Suppressor macrophage treated with lipopolysaccharide for 1 hour (primary cell): ENCODE measurements around the gene EIF1AX.
"Not testable (repeated sequence)": the region's sequence is repeated elsewhere in the genome, so short reads cannot be mapped to it uniquely, and the experiment has no call there.

Source experiments
- DNase-seq, 3 donors: peaks; one replicate each; pipeline ENCODE4 v3.0.0-alpha.2; 2020 to 2022

EIF1AX gene

DNA sequence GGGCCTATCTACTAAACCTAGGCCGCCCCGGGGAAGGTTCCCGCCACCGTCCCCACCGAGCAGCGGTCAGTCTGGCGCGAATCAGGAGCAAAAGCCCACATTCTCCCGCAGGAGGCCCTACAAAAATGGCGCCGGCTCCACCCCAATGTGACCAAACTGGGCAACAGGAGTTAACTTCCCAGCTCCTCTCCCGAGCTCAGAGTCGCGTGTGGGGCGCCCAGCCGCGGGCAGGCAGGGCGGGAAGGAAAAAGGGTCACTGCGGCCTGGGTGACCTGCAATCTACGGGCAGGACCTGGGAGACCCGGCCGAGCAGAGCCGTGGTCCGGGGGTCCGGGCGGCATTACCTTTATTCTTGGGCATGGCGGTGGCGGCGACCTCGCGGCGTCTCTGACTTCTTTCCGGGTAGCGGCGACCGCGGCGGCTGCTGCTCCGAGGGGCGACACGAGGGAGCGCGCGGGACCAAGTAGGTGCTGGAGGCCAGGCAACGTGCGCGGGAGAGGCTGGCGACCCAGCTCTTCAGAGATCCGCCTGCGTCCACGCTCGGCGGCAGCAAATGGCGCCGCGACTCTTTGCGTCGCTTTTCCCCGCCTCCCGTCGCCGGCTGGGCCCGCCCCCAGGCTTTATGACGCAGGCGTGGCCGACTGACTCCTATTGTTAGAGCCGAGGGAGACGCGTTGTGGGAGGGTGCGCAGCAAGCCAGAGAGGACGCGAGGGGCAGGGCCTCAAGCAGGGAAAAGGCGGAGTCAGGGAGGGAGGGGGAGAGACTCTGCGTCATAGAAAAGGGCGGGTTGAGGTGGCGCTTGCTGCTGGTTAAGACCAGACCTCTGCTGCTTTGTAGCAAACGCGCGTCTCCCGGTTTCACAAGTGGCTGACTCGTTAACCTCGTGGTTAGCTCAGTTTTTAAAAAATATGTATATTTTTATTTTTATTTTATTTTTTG lies at the start of gene EIF1AX:
EIF1AX (minus strand) TSS at position 558 of the 940 bp plus-strand sequence; CDS start at position 360, 198 bp downstream.
- DNase-seq: peak; percentile 96

- no peak for DNase-seq
Measured at GRCh38 chrX:20189171-20189570, 47.5 kb upstream of the EIF1AX start.

DNA sequence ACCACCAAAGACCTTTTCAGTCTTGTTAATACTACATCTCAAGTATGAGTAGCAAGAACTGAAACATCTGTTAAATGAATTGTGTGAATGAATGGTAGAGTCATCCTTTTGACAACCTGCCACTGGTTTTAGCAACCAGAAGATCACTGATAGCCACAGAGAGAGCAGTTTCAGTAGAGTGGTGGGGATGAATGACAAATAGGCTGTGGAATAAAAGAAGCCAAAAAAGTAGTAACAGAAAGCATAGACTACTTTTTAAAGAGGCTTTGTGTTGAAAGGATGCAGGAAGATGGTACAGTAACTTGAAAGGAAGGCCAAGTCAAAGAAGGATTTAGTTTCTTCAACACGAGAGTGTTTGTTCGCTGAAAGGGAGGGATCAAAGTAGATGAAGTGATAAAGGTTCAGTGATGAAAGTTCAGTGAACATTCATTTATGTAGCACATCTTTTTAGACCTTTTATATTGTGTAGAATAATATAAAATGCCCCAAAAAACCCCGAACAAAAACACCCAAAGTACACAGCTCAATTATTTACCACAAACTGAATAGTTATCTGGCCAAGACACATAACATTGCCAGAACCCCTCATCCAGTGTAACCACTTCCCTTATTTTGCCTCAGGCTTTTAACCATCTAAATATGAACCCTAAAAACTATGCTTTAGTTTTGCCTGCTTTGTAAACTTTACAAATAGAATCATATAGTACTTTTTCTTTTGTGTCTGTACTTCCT lies 40.1 kb upstream of the EIF1AX start:
- no peak for DNase-seq

GRCh38 chrX:20177093-20177492 lies 35.5 kb upstream of the EIF1AX start:
- DNase-seq: no peak

DNA sequence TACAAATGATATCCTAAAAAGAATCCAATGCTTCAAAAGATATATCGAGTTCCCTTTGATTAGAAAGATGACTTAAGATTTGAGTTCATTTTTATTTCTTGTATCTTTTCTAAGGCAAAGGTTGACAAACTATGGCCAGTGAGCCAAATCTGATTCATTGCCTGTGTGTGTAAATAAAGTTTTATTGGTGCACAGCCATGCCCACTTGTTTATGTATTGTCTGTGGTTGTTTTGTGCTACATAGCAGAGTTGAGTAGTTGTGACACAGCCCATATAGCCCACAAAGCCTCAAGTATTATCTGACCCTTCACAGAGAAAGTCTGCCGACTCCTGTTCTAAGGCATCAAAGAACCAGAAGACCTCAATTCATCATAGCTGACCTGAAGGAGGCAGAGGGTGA lies 32.2 kb upstream of the EIF1AX start:
- DNase-seq: no peak

DNA sequence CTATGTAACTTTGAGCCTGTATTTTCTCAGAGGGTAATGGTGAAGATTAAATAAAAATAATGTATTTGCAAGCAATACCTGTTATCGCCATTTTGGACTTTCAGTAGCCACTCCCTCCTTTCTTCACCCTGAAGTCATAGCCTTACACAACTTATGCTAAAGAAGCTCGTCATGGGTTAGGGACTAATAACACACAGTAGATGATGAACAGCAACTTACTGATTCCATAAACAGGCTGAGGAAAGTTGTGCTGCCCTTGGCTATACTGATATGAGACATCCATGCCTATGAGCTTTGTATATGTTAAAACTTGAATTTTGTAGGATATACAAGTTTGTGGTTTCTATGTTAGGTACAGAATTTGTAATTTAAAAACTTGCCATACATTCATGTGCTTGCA lies 31.7 kb upstream of the EIF1AX start:
- DNase-seq: no peak

DNA sequence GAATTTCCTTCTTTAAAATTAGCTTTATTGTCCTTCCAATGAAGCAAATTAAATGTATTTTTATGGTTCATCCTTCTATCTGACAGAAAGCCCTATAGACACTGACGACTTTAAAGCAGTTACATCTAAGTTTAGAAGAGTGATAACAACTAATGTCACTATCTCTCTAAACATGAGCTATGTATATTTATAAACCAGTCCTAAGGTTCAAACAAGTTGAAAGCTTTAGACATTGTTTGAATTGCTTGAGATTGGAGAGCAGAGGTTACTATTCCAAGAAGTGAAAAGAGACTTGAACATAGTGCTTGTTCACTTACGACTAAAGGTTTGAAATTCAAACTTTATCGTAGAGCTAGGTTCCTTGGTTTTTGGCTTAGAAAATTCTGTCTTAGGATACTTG lies 30.2 kb upstream of the EIF1AX start:
- no peak for DNase-seq

DNA sequence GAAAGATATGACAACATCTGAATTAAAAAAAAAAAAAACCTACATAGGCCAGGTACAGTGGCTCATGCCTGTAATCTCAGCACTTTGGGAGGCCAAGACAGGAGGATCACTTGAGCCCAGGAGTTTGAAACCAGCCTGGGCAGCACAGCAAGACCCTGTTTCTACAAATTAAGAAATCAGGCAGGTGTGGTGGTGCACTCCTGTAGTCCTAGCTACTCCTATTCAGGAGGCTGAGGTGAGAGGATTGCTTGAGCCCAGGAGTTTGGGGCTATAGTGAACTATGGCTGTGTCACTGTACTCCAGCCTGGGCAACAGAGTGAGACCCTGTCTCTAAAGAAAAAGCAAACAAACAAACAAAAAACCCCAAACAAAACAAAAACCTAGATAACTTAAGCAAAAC lies 20.9 kb upstream of the EIF1AX start:
- not testable (repeated sequence) for DNase-seq

- no peak for DNase-seq
Measured at GRCh38 chrX:20159797-20160385, 18.3 kb upstream of the EIF1AX start.

DNA sequence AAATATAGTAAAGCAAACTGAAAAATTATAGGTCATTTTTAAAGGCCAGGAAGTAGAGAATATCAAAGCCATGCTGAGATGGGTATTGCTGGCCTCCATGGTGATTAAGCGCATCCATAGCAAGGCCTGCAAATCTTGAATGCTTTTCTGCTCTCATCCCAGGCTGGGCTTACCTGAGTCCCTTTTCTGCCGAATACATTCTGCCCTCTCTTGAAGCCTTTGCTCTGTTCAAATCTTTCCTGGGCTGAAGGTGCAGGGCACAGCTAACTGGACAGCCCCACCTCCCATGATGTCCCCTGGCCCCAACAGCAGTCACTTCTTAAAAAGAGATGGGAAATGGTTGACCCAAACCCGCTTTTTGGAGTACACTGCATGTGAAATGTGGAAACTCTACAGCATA lies 10.1 kb upstream of the EIF1AX start:
- DNase-seq: no peak

- DNase-seq: no peak
Measured at GRCh38 chrX:20149326-20149725, 7.7 kb upstream of the EIF1AX start.

DNA sequence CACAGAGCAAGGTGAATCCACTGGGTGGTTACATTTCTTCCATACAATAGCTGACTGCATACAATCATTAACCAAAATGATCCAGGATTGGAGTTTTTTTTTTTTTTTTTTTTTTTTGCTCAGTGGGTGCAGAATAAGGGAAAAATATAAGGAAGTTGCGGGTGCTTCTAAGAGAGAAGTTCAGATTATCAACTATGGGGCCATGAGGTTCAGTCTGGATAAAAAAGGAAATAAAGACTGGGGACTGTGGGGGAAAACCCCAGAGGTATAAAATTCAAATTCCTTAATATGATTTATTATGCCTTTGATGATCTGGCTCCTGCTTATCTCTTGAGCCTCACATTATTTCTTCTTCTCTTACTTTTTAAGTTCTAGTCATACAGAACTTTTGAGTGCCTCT lies 5.9 kb upstream of the EIF1AX start:
- DNase-seq: peak; percentile 23 to 60 (median 56)

DNA sequence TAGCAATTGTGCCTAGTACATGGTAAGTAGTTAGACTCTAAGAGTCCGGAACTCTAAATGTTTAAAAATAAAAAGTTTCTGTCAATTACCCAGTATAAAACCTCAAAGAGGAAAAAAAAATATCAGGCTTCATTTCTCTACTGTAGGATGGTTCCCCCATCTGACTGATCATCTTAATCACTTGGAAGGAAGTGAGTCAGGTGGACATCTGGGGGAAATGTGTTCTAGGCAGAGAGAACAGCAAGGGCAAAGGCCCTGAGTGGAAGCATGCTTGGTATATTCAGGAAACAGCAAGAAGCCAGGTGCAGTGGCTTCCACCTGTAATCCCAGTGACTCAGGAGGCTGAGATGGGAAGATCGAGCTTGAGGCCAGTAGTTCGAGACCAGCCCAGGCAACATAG lies 2.9 kb upstream of the EIF1AX start:
- DNase-seq: peak; percentile 16 to 39 (median 36)

DNA sequence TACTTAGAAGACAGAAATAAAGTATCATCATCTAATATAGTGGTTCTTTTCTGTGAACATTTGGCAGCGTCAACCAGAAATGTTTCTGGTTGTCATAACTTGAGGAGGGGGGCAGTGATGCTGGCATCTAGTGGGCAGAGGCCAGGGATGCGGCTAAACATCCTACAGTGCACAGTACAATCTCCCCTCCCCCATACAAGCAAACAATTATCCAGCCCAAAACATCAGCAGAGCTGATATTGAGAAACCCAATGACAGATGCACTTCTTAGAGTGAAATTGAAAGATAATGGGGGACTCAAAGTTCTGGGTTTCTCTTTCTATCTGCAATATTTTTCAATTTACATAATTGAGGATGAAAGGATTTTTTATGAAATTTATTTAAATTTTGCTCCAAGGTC lies 1.9 kb upstream of the EIF1AX start:
- DNase-seq: no peak

DNA sequence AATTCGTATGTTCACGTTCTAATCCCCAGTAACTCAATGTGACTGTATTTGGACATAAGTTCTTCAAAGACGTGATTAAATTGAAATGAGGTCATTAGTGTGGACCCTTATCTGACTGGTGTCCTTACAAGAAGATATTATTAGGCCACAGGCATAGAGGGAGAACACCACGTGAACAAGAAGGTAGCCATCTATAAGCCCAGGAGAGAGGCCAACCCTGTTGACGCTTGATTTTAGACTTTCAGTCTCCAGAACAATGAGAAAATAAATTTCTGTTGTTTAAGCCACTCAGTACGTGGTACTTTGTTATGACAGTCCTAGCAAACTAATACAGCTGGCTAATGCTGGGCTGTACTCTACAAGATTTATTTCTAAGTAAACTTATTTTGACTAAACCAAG lies 1.5 kb upstream of the EIF1AX start:
- no peak for DNase-seq

GRCh38 chrX:20140420-20140819 lies 1.2 kb downstream of the EIF1AX start:
- peak; percentile 21 to 34 (median 30) for DNase-seq

DNA sequence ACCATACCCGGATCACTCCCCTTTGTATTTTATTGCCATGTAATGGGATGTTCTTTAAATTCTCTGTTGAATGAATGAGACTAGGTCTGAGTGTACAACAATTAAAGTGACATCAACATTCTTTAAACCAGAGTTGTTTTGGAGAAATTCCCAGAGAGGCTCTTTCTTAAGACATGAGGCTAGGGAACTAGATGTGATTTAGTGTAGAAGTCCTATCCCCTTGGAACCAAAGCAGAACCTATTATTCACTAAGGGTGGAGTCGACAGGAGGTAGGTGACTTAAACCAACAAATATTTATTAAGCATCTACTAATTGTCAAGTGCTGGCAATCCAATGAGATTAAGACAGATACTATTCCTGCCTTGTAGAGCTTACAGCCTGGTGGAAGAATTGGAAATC lies 1.7 kb downstream of the EIF1AX start:
- DNase-seq: peak in 2 of 3 donors; percentile 20 to 54

GRCh38 chrX:20135944-20136343 lies 5.7 kb downstream of the EIF1AX start:
- DNase-seq: no peak

- peak in 2 of 3 donors; percentile 70 to 72 for DNase-seq
Measured at GRCh38 chrX:20132666-20133065, 9.0 kb downstream of the EIF1AX start.

- no peak for DNase-seq
Measured at GRCh38 chrX:20130357-20130756, 11.3 kb downstream of the EIF1AX start.

DNA sequence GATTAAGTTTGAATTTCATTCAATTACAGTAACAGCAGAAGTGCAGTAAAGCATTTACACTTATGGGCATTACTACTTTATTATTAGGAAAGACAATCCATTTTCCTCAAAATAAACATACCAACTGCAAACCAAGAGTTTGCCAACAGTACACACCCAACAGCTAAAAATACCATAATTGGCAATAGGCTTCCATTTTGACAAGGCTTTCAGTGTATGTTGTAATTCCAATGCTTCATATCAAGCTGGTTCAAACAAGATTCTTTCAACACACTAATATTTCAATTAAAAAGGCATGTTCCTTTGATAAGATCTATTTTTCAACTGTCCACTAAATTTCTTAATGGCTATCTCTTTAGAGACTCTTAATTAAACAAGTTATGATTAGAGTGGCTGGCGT lies 12.1 kb downstream of the EIF1AX start:
- no peak for DNase-seq

DNA sequence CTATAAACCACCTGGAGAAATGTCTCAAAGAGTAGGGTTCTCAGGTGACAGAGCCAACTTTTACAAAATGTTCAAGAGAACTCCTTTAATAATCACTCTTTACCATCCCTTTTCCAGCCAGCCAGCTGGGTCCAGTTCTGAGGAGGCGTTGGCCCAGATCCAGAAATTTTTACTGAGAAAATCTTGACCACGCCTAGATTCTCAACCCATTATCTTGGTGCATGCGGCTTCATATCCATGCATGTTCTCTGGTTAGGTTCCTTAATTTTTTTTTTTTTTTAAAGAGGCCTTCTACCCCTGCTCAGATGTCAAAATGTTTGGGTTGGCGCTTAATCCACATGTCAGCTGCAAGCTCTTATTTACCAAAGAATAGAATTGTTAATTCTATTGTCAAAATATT lies 13.0 kb downstream of the EIF1AX start:
- no peak for DNase-seq

DNA sequence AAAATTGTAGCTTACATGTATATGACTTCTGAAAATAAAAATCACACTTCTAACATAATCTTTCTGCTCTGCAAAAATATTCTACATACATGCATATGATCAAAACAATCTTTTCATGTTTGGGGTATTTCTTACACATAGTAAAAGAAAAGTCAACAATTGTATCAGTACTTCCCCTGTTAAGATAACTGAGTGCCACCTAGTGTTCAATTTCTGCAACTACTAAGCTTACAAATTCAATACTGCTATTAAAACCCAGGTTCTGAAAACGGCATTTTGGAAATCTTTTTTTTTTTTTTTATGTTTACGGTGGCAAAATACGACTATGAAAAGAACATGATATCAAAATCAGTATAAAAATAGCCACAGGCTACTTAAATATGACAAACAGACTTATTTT lies 14.2 kb downstream of the EIF1AX start:
- not testable (repeated sequence) for DNase-seq

- DNase-seq: not testable (repeated sequence)
Measured at GRCh38 chrX:20126833-20127232, 14.8 kb downstream of the EIF1AX start.
